Body of pancreas (tissue), 4 donors: Measurements from ENCODE around the gene ERBB3. TPM values are rescaled to one million over a fixed set of nuclear protein-coding genes. Genes with fewer than 3 reads are reported as not detected.

Experiments used
- ATAC-seq: fragments of 150-250 bp; one replicate; pipeline ENCODE4 v1.9.1; 2016
- DNase-seq, 4 donors: peaks; one replicate each; pipeline ENCODE4 v3.0.0-alpha.2; 2019
- H3K27ac ChIP-seq, 4 donors: fragments of 200-600 bp; sonication (generic); 1 replicate in 3 of 4; 2 replicates in 1 of 4; pipeline versions ENCODE4 v1.5.1 to v1.6.1; 2016 to 2019; ENCODE audit warnings: mild to moderate bottlenecking in 1 of 4, mixed read lengths in 1 of 4, moderate library complexity in 1 of 4
- H3K27me3 ChIP-seq, 2 donors: fragments of 200-600 bp; sonication (generic); one replicate each; pipeline ENCODE4 v1.6.0; 2016; ENCODE audit warnings: mild to moderate bottlenecking in 1 of 2
- H3K36me3 ChIP-seq, 2 donors: fragments of 200-600 bp; sonication (generic); replicated peaks in 1 of 2; 2 replicates each; pipeline ENCODE4 v1.5.1; 2016; ENCODE audit warnings: low read depth in 2 of 2; ENCODE audit not compliant: insufficient read depth in 1 of 2
- H3K4me1 ChIP-seq: fragments of 200-600 bp; sonication (generic); one replicate; pipeline ENCODE4 v1.6.0; 2016
- H3K4me3 ChIP-seq, 2 donors: fragments of 200-600 bp; sonication (generic); 1 replicate in 1 of 2; 2 replicates in 1 of 2; pipeline ENCODE4 v1.5.1; 2016 to 2019
- H3K9me3 ChIP-seq, 3 donors: fragments of 200-600 bp; sonication (generic); 1 replicate in 2 of 3; 2 replicates in 1 of 3; pipeline ENCODE4 v1.5.1; 2016
- POLR2A ChIP-seq, 3 donors: fragments of 450-650 bp; IDR thresholded peaks; one replicate each; pipeline ENCODE4 v1.6.1; 2016; ENCODE audit warnings: antibody characterized with exemption in 3 of 3, mild to moderate bottlenecking in 2 of 3
- WGBS, 2 donors: methylation state at CpG; one replicate each; pipeline ENCODE4 v1.1.5; 2017; 5-methylcytosine and 5-hydroxymethylcytosine counted together
- intact Hi-C: fragments of 100-400 bp; cut with DNase I; formaldehyde crosslinking; loops from one replicate; pipeline ENCODE4 v1.15.1; 2023
- total RNA-seq, 2 donors: library from RNA; depleted of rRNA; stranded (reverse); fragments of >200 nt; gene quantifications; one replicate each; pipeline ENCODE4 v1.1.0, GENCODE V29; 2016
- TF ChIP-seq, protein P1 (sequence below), 7 experiments: fragments of 450-650 bp in 4 of 7; fragments of 200-600 bp in 3 of 7; sonication (generic) in 3 of 7; IDR thresholded peaks; one replicate each; pipeline ENCODE4 v1.5.1; 2016 to 2019; ENCODE audit warnings: antibody characterized with exemption in 7 of 7

The ERBB3 gene
- total RNA-seq, 2 donors from 2014 or later = 72.9 to 74.8 TPM

GRCh38 chr12:56143217-56143616, 63.3 kb downstream of the ERBB3 start:
- 80 to 84% methylated on average over 4 of the region's 4 CpGs for WGBS, 2 donors
- intact Hi-C loops = no loop called here
- Histone ChIP-seq H3K27me3 (no peaks in the 10 kb centered on the region), H3K9me3 (no peaks in the 10 kb centered on the region), H3K4me3 (no peak overlapping the region), H3K27ac (no peak overlapping the region), H3K4me1 (peaks cover 17% of the 10 kb centered on the region), H3K36me3 (peaks cover 15 to 37% of the 10 kb centered on the region in 2 donors)
- ATAC-seq (no peak), DNase-seq (no peak)
- no peak for TF ChIP-seq POLR2A (IDR thresholded peaks at IDR 0.05)
- TF ChIP-seq, protein P1, sequence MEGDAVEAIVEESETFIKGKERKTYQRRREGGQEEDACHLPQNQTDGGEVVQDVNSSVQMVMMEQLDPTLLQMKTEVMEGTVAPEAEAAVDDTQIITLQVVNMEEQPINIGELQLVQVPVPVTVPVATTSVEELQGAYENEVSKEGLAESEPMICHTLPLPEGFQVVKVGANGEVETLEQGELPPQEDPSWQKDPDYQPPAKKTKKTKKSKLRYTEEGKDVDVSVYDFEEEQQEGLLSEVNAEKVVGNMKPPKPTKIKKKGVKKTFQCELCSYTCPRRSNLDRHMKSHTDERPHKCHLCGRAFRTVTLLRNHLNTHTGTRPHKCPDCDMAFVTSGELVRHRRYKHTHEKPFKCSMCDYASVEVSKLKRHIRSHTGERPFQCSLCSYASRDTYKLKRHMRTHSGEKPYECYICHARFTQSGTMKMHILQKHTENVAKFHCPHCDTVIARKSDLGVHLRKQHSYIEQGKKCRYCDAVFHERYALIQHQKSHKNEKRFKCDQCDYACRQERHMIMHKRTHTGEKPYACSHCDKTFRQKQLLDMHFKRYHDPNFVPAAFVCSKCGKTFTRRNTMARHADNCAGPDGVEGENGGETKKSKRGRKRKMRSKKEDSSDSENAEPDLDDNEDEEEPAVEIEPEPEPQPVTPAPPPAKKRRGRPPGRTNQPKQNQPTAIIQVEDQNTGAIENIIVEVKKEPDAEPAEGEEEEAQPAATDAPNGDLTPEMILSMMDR (IDR thresholded peaks at IDR 0.05) = no peak

DNA sequence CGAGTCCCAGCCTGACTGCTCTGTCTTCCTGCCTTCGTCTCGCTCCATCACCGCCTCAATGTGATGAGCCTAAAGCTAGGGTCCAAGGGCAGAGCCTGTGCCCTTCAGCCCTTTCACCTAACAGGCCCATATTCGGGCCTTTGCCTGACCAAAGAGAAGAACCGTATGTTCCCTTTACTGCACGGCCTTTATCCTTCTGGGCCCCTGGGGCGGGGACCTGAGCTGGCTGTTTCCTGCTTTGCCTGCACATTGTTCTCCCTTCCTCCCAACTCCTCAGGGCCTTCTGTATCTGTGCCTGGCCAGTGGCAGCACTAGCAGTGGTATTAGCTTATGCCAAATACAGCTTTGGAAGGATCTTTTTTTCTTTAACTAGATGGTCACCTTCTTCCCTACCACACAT, 63.9 kb downstream of the ERBB3 start:
- TF ChIP-seq, protein P1 (IDR thresholded peaks at IDR 0.05) = no peak
- no peak for TF ChIP-seq POLR2A (IDR thresholded peaks at IDR 0.05)
- H3K27me3 ChIP-seq = no peaks in the 10 kb centered on the region
- H3K36me3 ChIP-seq = peaks cover 9 to 32% of the 10 kb centered on the region in 2 donors
- no peaks in the 10 kb centered on the region for H3K9me3 ChIP-seq
- no peak for DNase-seq
- no peak overlapping the region for H3K4me3 ChIP-seq
- 89 to 90% methylated on average over 8 of the region's 8 CpGs for WGBS, 2 donors
- intact Hi-C loops = no loop called here
- peak overlapping the region in 1 of 4 donors; percentile 13 for H3K27ac ChIP-seq
- ATAC-seq = no peak
- peaks cover 17% of the 10 kb centered on the region for H3K4me1 ChIP-seq

- no peak for ATAC-seq
- H3K27ac ChIP-seq = peak overlapping the region in 1 of 4 donors; percentile 3
- intact Hi-C loops = no loop called here
- WGBS, 2 donors = 96 to 99% methylated on average over 3 of the region's 3 CpGs
- DNase-seq = no peak
- TF ChIP-seq POLR2A (IDR thresholded peaks at IDR 0.05) = no peak
- TF ChIP-seq, protein P1 (IDR thresholded peaks at IDR 0.05) = no peak
- no peak overlapping the region for H3K4me3 ChIP-seq
- peaks cover 0 to 28% of the 10 kb centered on the region in 2 donors for H3K36me3 ChIP-seq
- H3K27me3 ChIP-seq = no peaks in the 10 kb centered on the region
- H3K9me3 ChIP-seq = no peaks in the 10 kb centered on the region
- peaks cover 17% of the 10 kb centered on the region for H3K4me1 ChIP-seq
These were observed 65.3 kb downstream of the ERBB3 start for GRCh38 chr12:56145217-56145616.

GRCh38 chr12:56146492-56147460, 66.8 kb downstream of the ERBB3 start:
- DNase-seq (peak in 3 of 4 donors; percentile 31 to 38 (median 37)), ATAC-seq (peak; percentile 25)
- WGBS, 2 donors = 62 to 65% methylated on average over 13 of the region's 13 CpGs
- Histone ChIP-seq H3K36me3 (peaks cover 0 to 25% of the 10 kb centered on the region in 2 donors), H3K4me3 (no peak overlapping the region), H3K27ac (peak overlapping the region in 3 of 4 donors; percentile 18 to 60 (median 37)), H3K4me1 (peaks cover 24% of the 10 kb centered on the region), H3K9me3 (no peaks in the 10 kb centered on the region), H3K27me3 (no peaks in the 10 kb centered on the region)
- intact Hi-C loops = no loop called here
- TF ChIP-seq, protein P1 (IDR thresholded peaks at IDR 0.05) = no peak
- TF ChIP-seq POLR2A (IDR thresholded peaks at IDR 0.05) = peak in 1 of 3 donors; percentile 7
